Testis (tissue), 3 donors: ENCODE measurements around the gene SDR42E2. TPM values are rescaled to one million over a fixed set of nuclear protein-coding genes. Genes with fewer than 3 reads are reported as not detected.
"Not testable (repeated sequence)": the region's sequence is repeated elsewhere in the genome, so short reads cannot be mapped to it uniquely, and the experiment has no call there.

Experiments
- DNase-seq: peaks from one replicate; pipeline ENCODE4 v3.0.0-alpha.2; 2019
- H3K27ac ChIP-seq, 2 donors: fragments of 200-600 bp; sonication (generic); one replicate each; pipeline ENCODE4 v1.5.1; 2019
- H3K27me3 ChIP-seq: fragments of 200-600 bp; sonication (generic); one replicate; pipeline ENCODE4 v1.5.1; 2019
- H3K36me3 ChIP-seq: fragments of 200-600 bp; sonication (generic); one replicate; pipeline ENCODE4 v1.5.1; 2017; ENCODE audit warnings: low read depth; ENCODE audit errors: missing control alignments
- H3K4me1 ChIP-seq: fragments of 200-600 bp; sonication (generic); one replicate; pipeline ENCODE4 v1.5.1; 2019
- H3K4me3 ChIP-seq, 2 donors: fragments of 200-600 bp; sonication (generic); one replicate each; pipeline ENCODE4 v1.5.1; 2017 to 2019
- H3K9me3 ChIP-seq: fragments of 200-600 bp; sonication (generic); one replicate; pipeline ENCODE4 v1.5.1; 2017
- POLR2A ChIP-seq: fragments of 450-650 bp; IDR thresholded peaks from one replicate; pipeline ENCODE4 v1.6.1; 2017; ENCODE audit warnings: antibody characterized with exemption, mild to moderate bottlenecking, moderate library complexity
- WGBS, 2 donors: methylation state at CpG; one replicate each; pipeline ENCODE4 v1.1.5; 2018; 5-methylcytosine and 5-hydroxymethylcytosine counted together
- intact Hi-C: fragments of 100-400 bp; cut with DNase I; formaldehyde crosslinking; loops from one replicate; pipeline ENCODE4 v1.15.1; 2023; ENCODE audit warnings: low total_unique reads
- polyA plus RNA-seq: library from polyadenylated mRNA; stranded (reverse); fragments of 350-450 nt; fragmentation: Illumina TruSeq; extraction: RNeasy Lipid Tissue Mini Kit (QIAGEN cat#74804); gene quantifications from one replicate; pipeline ENCODE4 v1.2.3, GENCODE V29; 2014; ENCODE audit warnings: low read depth, low replicate concordance; ENCODE audit not compliant: insufficient read depth
- total RNA-seq, 2 donors: library from RNA; depleted of rRNA; stranded (reverse); fragments of >200 nt; gene quantifications; one replicate each; pipeline ENCODE4 v1.2.3, GENCODE V29; 2016
- TF ChIP-seq, protein P1 (sequence below), 3 experiments: fragments of 450-650 bp in 2 of 3; fragments of 200-600 bp in 1 of 3; sonication (generic) in 1 of 3; IDR thresholded peaks; one replicate each; pipeline ENCODE4 v1.5.1; 2016 to 2019; ENCODE audit warnings: antibody characterized with exemption in 3 of 3, mild to moderate bottlenecking in 2 of 3, moderate library complexity in 1 of 3

The SDR42E2 gene
- total and polyA plus RNA-seq, 3 donors from 2014 or later, result 0.31 to 1.4 (median 0.31) TPM

DNA sequence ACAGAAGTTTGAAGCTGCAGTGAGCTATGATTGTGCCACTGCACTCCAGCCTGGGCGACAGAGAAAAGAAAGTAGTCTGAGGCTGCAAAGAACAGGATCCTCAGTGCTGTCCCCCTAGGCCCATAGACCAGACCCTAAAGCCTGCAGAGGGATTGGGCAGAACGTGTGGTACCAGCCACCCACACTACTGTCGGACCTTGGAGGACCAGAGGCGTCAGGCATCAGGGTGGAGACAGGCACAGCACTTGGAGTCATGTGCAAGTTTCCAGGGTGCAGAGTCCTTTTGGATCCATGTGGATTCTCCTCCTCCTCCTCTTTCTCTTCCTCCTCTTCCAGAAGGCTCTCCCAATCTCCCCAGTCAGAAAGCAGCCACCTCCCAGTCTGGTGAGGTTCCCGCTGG is 2.2 kb downstream of the SDR42E2 start:
- H3K27me3 ChIP-seq, result no peaks in the 10 kb centered on the region

DNA sequence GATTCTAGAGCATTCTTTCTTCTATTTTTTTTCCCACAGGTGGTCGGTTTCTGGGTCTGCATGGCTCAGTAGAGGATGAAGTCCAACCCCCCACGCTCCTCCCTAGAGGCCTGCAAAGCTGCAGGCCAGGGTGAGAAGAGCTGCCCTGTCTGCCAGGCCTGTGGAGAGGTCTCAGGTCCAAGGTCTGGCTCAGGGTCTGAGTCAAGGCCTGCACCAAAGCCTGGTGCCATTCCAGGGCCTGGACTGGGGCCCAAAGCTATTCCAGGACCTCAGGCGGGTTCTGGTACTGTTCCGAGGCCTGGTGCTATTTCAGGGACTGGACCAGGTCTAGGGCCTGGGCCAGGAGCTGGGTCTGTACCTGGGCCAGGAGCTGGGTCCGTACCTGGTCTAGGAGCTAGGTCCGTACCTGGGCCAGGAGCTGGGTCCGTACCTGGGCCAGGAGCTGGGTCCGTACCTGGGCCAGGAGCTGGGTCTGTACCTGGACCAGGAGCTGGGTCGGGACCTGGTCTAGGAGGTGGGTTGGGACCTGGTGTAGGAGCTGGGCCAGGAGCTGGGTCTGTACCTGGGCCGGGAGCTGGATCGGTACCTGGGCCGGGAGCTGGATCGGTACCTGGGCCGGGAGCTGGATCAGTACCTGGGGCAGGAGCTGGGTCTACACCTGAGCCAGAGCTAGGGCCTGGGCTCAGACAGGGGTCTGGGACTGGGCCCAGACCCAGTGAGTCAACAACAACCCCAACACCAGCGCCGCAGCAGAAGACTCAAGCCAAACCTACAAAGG is 3.4 kb downstream of the SDR42E2 start:
- H3K4me1 ChIP-seq, result no peaks in the 10 kb centered on the region
- WGBS, 2 donors, result 86 to 94% methylated on average over 6 to 16 of the region's 16 CpGs
- no peak overlapping the region for H3K4me3 ChIP-seq
- H3K27ac ChIP-seq, result no peak overlapping the region
- TF ChIP-seq, protein P1, sequence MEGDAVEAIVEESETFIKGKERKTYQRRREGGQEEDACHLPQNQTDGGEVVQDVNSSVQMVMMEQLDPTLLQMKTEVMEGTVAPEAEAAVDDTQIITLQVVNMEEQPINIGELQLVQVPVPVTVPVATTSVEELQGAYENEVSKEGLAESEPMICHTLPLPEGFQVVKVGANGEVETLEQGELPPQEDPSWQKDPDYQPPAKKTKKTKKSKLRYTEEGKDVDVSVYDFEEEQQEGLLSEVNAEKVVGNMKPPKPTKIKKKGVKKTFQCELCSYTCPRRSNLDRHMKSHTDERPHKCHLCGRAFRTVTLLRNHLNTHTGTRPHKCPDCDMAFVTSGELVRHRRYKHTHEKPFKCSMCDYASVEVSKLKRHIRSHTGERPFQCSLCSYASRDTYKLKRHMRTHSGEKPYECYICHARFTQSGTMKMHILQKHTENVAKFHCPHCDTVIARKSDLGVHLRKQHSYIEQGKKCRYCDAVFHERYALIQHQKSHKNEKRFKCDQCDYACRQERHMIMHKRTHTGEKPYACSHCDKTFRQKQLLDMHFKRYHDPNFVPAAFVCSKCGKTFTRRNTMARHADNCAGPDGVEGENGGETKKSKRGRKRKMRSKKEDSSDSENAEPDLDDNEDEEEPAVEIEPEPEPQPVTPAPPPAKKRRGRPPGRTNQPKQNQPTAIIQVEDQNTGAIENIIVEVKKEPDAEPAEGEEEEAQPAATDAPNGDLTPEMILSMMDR (IDR thresholded peaks at IDR 0.05), result no peak
- TF ChIP-seq POLR2A, result no peak
- no peaks in the 10 kb centered on the region for H3K27me3 ChIP-seq
- intact Hi-C loops, result no loop called here
- no peak for DNase-seq
- no peaks in the 10 kb centered on the region for H3K9me3 ChIP-seq
- H3K36me3 ChIP-seq, result no peaks in the 10 kb centered on the region

More for the DNA sequence above, 2.2 kb downstream of the SDR42E2 start:
- H3K4me3 ChIP-seq, result no peak overlapping the region
- no peaks in the 10 kb centered on the region for H3K9me3 ChIP-seq
- WGBS, 2 donors, result 80 to 90% methylated on average over 5 of the region's 5 CpGs
- TF ChIP-seq POLR2A, result no peak
- TF ChIP-seq, protein P1 (IDR thresholded peaks at IDR 0.05), result no peak
- H3K4me1 ChIP-seq, result no peaks in the 10 kb centered on the region
- no peak for DNase-seq
- H3K36me3 ChIP-seq, result no peaks in the 10 kb centered on the region
- intact Hi-C loops, result no loop called here
- no peak overlapping the region for H3K27ac ChIP-seq

DNA sequence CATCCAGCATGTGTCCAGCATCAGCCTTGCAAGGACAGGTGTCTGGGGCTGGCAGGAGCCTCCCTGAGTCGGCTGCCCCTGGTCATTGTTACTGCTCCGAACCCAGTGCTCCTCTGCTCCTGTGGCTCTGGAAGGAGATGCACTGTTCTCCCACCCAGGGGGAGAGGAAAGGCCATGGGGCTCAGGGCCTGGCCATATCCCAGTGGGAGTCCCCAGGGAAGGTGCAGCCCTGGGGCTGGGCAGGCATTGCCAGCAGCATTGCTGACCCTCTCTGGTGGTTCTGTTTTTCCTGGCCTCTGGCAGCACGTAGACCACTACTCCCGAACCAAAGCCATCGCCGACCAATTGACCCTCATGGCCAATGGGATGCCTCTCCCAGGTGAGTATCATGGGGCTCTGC is 9.6 kb downstream of the SDR42E2 start:
- Histone ChIP-seq H3K4me1 (no peaks in the 10 kb centered on the region), H3K27ac (no peak overlapping the region), H3K27me3 (no peaks in the 10 kb centered on the region), H3K4me3 (no peak overlapping the region), H3K9me3 (no peaks in the 10 kb centered on the region), H3K36me3 (no peaks in the 10 kb centered on the region)
- TF ChIP-seq POLR2A, result no peak
- TF ChIP-seq, protein P1 (IDR thresholded peaks at IDR 0.05), result no peak
- 86 to 92% methylated on average over 6 of the region's 6 CpGs for WGBS, 2 donors
- no peak for DNase-seq
- intact Hi-C loops, result no loop called here

DNA sequence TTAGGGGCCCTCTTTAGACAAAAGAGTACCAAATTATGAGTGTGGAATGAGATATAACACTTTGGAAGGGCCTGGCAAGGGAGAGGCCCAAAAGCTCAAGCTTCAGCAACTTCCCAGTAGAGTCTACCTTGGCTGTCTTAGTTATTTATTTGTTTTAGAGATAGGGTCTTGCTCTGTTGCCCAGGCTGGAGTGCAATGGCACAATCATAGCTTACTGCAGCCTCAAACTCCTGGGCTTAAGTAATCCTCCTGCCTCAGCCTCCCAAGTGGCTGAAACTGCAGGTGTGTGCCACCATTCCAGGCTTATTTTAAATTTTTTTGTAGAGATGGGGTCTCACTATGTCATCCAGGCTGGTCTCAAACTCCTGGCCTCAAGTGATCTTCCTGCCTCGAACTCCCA is 10.3 kb downstream of the SDR42E2 start:
- WGBS, 2 donors, result 87 to 93% methylated on average over 1 of the region's 1 CpG
- H3K27ac ChIP-seq, H3K27me3 ChIP-seq, H3K4me3 ChIP-seq, H3K9me3 ChIP-seq, H3K36me3 ChIP-seq, intact Hi-C loops, DNase-seq, H3K4me1 ChIP-seq: not testable (repeated sequence)

DNA sequence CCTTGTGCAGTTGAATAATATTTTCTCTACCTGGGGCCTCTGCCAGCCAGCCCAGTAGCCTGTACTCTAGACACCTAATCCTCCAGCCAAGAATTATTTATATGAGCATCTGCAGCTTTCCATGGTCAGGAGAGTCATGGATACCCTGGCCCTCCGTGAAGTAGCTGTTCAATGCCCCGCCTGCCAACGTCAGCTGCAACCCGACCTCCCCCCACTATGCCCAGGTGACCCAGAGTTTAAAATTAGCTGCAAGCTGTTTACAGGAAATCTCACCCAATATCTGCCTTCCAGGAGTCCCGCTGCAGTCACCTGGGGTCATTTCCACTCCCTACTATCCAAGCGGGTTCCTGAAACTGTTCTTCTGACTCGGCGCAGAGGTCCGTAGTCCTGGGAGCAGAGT is 12.3 kb downstream of the SDR42E2 start:
- DNase-seq, result no peak
- WGBS, 2 donors, result 76 to 85% methylated on average over 9 of the region's 9 CpGs
- Histone ChIP-seq H3K27me3 (no peaks in the 10 kb centered on the region), H3K4me3 (no peak overlapping the region), H3K36me3 (no peaks in the 10 kb centered on the region), H3K9me3 (no peaks in the 10 kb centered on the region), H3K4me1 (no peaks in the 10 kb centered on the region), H3K27ac (no peak overlapping the region)
- TF ChIP-seq POLR2A, result no peak
- TF ChIP-seq, protein P1 (IDR thresholded peaks at IDR 0.05), result no peak
- intact Hi-C loops, result no loop called here
